H1 (cell line): Measurements from ENCODE around the gene EEF1G. TPM values are rescaled to one million over a fixed set of nuclear protein-coding genes. Genes with fewer than 3 reads are reported as not detected.

Source experiments
- CTCF ChIA-PET: fragments of 300-600 bp; sonication (Branson Sonifier 250); formaldehyde crosslinking; loops from one replicate; lab custom pipeline; 2021; ENCODE audit not compliant: partially characterized antibody; lab: Charles Lee
- POLR2A ChIA-PET: fragments of 300-600 bp; sonication (Branson Sonifier 250); formaldehyde crosslinking; loops from one replicate; lab custom pipeline; 2021; ENCODE audit warnings: inconsistent platforms; ENCODE audit not compliant: partially characterized antibody; lab: Charles Lee
- DNase-seq, 2 experiments: peaks; one replicate each; pipeline versions ENCODE4 v3.0.0 to v3.0.0-alpha.2; 2010 to 2022; ENCODE audit warnings: low spot score in 2 of 2, low read depth in 1 of 2, mixed read lengths in 1 of 2
- FAIRE-seq: peaks from 2 replicates; lab custom pipeline; 2011; peaks lifted over from hg19 to GRCh38; lab: Jason Lieb, UNC
- H2AFZ ChIP-seq: 2 replicates; pipeline ENCODE4 v1.8.1; 2012; ENCODE audit warnings: low read length, inconsistent platforms
- H2AK5ac ChIP-seq: 2 replicates; pipeline ENCODE4 v1.6.1; 2013; ENCODE audit warnings: low read depth, low read length
- H2BK120ac ChIP-seq: replicated peaks from 2 replicates; pipeline ENCODE3; 2013; ENCODE audit warnings: low read depth, low read length, inconsistent platforms
- H2BK12ac ChIP-seq: 2 replicates; pipeline ENCODE4 v1.6.1; 2013; ENCODE audit warnings: low read depth, low read length
- H2BK15ac ChIP-seq: 2 replicates; pipeline ENCODE4 v1.6.1; 2013; ENCODE audit warnings: low read length
- H2BK20ac ChIP-seq: 2 replicates; pipeline ENCODE4 v1.6.1; 2013; ENCODE audit warnings: low read length
- H2BK5ac ChIP-seq: 2 replicates; pipeline ENCODE4 v1.6.1; 2013; ENCODE audit warnings: low read depth, low read length
- H3K14ac ChIP-seq: 2 replicates; pipeline ENCODE4 v1.6.1; 2013; ENCODE audit warnings: inconsistent platforms; ENCODE audit not compliant: insufficient read length
- H3K18ac ChIP-seq: 2 replicates; pipeline ENCODE4 v1.6.1; 2013; ENCODE audit warnings: low read length; ENCODE audit errors: extremely low read depth
- H3K23ac ChIP-seq: 2 replicates; pipeline ENCODE4 v1.6.1; 2013; ENCODE audit warnings: inconsistent platforms; ENCODE audit not compliant: insufficient read length
- H3K23me2 ChIP-seq: 2 replicates; pipeline ENCODE4 v1.6.1; 2013; ENCODE audit warnings: low read depth, low read length
- H3K27ac ChIP-seq: 2 replicates; pipeline ENCODE4 v1.6.1; 2011; ENCODE audit warnings: low read depth, low read length, inconsistent platforms
- H3K27me3 ChIP-seq, 4 experiments: replicated peaks in 1 of 4; 1 replicate in 1 of 4; 2 replicates in 3 of 4; pipeline versions ENCODE4 v1.6.1 to v1.8.1; 2011 to 2013; ENCODE audit warnings: low read length in 3 of 4, mild to moderate bottlenecking in 3 of 4, inconsistent platforms in 2 of 4, mixed read lengths in 2 of 4, moderate library complexity in 1 of 4; ENCODE audit not compliant: control insufficient read depth in 3 of 4, insufficient read depth in 3 of 4; ENCODE audit errors: extremely low read depth in 1 of 4
- H3K36me3 ChIP-seq, 4 experiments: 2 replicates each; pipeline versions ENCODE4 v1.6.1 to v1.8.1; 2011 to 2013; ENCODE audit warnings: mild to moderate bottlenecking in 4 of 4, low read length in 3 of 4, moderate library complexity in 2 of 4, control low read depth in 1 of 4, inconsistent platforms in 1 of 4; ENCODE audit not compliant: insufficient read depth in 4 of 4, control insufficient read depth in 2 of 4
- H3K4ac ChIP-seq: replicated peaks from 2 replicates; pipeline ENCODE3; 2013; ENCODE audit warnings: low read length, low read depth, mixed read lengths, inconsistent platforms; ENCODE audit not compliant: insufficient read length
- H3K4me1 ChIP-seq, 4 experiments: replicated peaks in 1 of 4; 1 replicate in 1 of 4; 2 replicates in 3 of 4; pipeline versions ENCODE4 v1.6.1 to v1.8.1; 2011 to 2013; ENCODE audit warnings: low read length in 3 of 4, inconsistent platforms in 2 of 4, mixed read lengths in 1 of 4; ENCODE audit not compliant: insufficient read depth in 4 of 4, control insufficient read depth in 3 of 4
- H3K4me2 ChIP-seq, 2 experiments: 2 replicates each; pipeline versions ENCODE4 v1.6.1 to v1.8.1; 2011 to 2013; ENCODE audit warnings: low read depth in 2 of 2, low read length in 2 of 2, control low read depth in 1 of 2, inconsistent platforms in 1 of 2, mild to moderate bottlenecking in 1 of 2; ENCODE audit not compliant: insufficient read depth in 1 of 2
- H3K4me3 ChIP-seq, 4 experiments: fragments of 200-600, 300-600 bp in 1 of 4; sonication (generic), shearing (Covaris generic), sonication (Bioruptor Twin) in 1 of 4; 2 replicates each; pipeline versions ENCODE4 v1.5.1 to v1.8.1; 2011 to 2016; ENCODE audit warnings: low read length in 4 of 4, low read depth in 3 of 4, control low read depth in 2 of 4, inconsistent platforms in 2 of 4, mild to moderate bottlenecking in 2 of 4, mixed read lengths in 1 of 4, moderate library complexity in 1 of 4; ENCODE audit not compliant: insufficient read depth in 2 of 4; ENCODE audit errors: extremely low read depth in 1 of 4
- H3K56ac ChIP-seq: replicated peaks from 2 replicates; pipeline ENCODE3; 2013; ENCODE audit warnings: low read depth, mild to moderate bottlenecking, mixed read lengths, low read length, inconsistent platforms; ENCODE audit not compliant: insufficient read length
- H3K79me1 ChIP-seq: 2 replicates; pipeline ENCODE4 v1.6.1; 2013; ENCODE audit warnings: low read depth, low read length, control low read depth
- H3K79me2 ChIP-seq, 2 experiments: 2 replicates each; pipeline versions ENCODE4 v1.6.1 to v1.8.1; 2012 to 2013; ENCODE audit warnings: low read length in 2 of 2, mild to moderate bottlenecking in 2 of 2, inconsistent platforms in 1 of 2; ENCODE audit not compliant: insufficient read depth in 2 of 2, control insufficient read depth in 1 of 2
- H3K9ac ChIP-seq, 4 experiments: replicated peaks in 1 of 4; 1 replicate in 1 of 4; 2 replicates in 3 of 4; pipeline versions ENCODE4 v1.6.1 to v1.8.1; 2011 to 2013; ENCODE audit warnings: low read depth in 3 of 4, low read length in 3 of 4, control low read depth in 2 of 4, mild to moderate bottlenecking in 2 of 4, moderate library complexity in 2 of 4, inconsistent platforms in 1 of 4; ENCODE audit errors: extremely low read depth in 1 of 4
- H3K9me3 ChIP-seq, 2 experiments: 2 replicates each; pipeline versions ENCODE4 v1.6.1 to v1.8.1; 2012 to 2013; ENCODE audit warnings: mild to moderate bottlenecking in 2 of 2, moderate library complexity in 2 of 2, control low read depth in 1 of 2, inconsistent platforms in 1 of 2, low read depth in 1 of 2, low read length in 1 of 2, mixed read lengths in 1 of 2; ENCODE audit not compliant: insufficient read depth in 2 of 2
- H4K20me1 ChIP-seq, 2 experiments: replicated peaks in 1 of 2; 2 replicates each; pipeline versions ENCODE3 to v1.8.1; 2011 to 2013; ENCODE audit warnings: inconsistent platforms in 2 of 2, low read length in 2 of 2, mild to moderate bottlenecking in 1 of 2; ENCODE audit not compliant: insufficient read depth in 2 of 2, control insufficient read depth in 1 of 2
- H4K5ac ChIP-seq: 2 replicates; pipeline ENCODE4 v1.6.1; 2013; ENCODE audit warnings: low read length, low read depth, mixed read lengths, inconsistent platforms; ENCODE audit not compliant: insufficient read length
- H4K8ac ChIP-seq: 2 replicates; pipeline ENCODE4 v1.8.0; 2013; ENCODE audit warnings: mild to moderate bottlenecking, moderate library complexity, low read length, inconsistent platforms; ENCODE audit not compliant: insufficient read depth; ENCODE audit errors: extremely low read depth
- H4K91ac ChIP-seq: replicated peaks from 2 replicates; pipeline ENCODE3; 2013; ENCODE audit warnings: low read length, mixed read lengths, inconsistent platforms; ENCODE audit not compliant: insufficient read length
- BCL11A ChIP-seq, 2 experiments: IDR thresholded peaks; one replicate each; pipeline ENCODE4 v1.6.1; 2011; ENCODE audit warnings: low read depth in 2 of 2, low read length in 2 of 2, mild to moderate bottlenecking in 2 of 2
- CBX8 ChIP-seq: fragments of 300-800, 300-1000 bp; sonication (generic); IDR thresholded peaks from 2 replicates; pipeline ENCODE4 v1.7.1; 2016; ENCODE audit warnings: low read depth, low read length, borderline replicate concordance
- CEBPB ChIP-seq: IDR thresholded peaks from 2 replicates; pipeline ENCODE4 v1.6.1; 2012; ENCODE audit warnings: low read depth, low read length
- CHD1 ChIP-seq: IDR thresholded peaks from 2 replicates; pipeline ENCODE4 v1.6.1; 2012; ENCODE audit warnings: low read depth, low read length, improper control_type of control experiment
- EP300 ChIP-seq, 2 experiments: IDR thresholded peaks; 1 replicate in 1 of 2; 2 replicates in 1 of 2; pipeline ENCODE4 v1.6.1; 2011 to 2012; ENCODE audit warnings: low read depth in 2 of 2, low read length in 2 of 2, mild to moderate bottlenecking in 2 of 2, borderline replicate concordance in 1 of 2, inconsistent platforms in 1 of 2, moderate library complexity in 1 of 2
- NANOG ChIP-seq: IDR thresholded peaks from 2 replicates; pipeline ENCODE4 v1.6.1; 2011; ENCODE audit warnings: low read length, low read depth, mild to moderate bottlenecking, inconsistent platforms; ENCODE audit not compliant: insufficient read depth, poor library complexity, severe bottlenecking
- POU5F1 ChIP-seq: IDR thresholded peaks from 2 replicates; pipeline ENCODE4 v1.6.1; 2011; ENCODE audit warnings: low read depth, mild to moderate bottlenecking, low read length, moderate library complexity
- RAD21 ChIP-seq, 2 experiments: IDR thresholded peaks in 1 of 2; conservative IDR thresholded peaks in 1 of 2; 2 replicates each; pipeline ENCODE4 v1.6.1; 2011; ENCODE audit warnings: low read depth in 2 of 2, low read length in 2 of 2, improper control_type of control experiment in 1 of 2, inconsistent platforms in 1 of 2, mild to moderate bottlenecking in 1 of 2, moderate library complexity in 1 of 2
- SIN3A ChIP-seq, 2 experiments: IDR thresholded peaks in 1 of 2; conservative IDR thresholded peaks in 1 of 2; 2 replicates each; pipeline ENCODE4 v1.6.1; 2011 to 2012; ENCODE audit warnings: low read length in 2 of 2, improper control_type of control experiment in 1 of 2, low read depth in 1 of 2, mild to moderate bottlenecking in 1 of 2
- SUZ12 ChIP-seq: fragments of 200-600 bp; sonication (generic); IDR thresholded peaks from 2 replicates; pipeline ENCODE4 v1.6.1; 2012; ENCODE audit warnings: mild to moderate bottlenecking, inconsistent platforms, low read length, moderate library complexity, mixed read lengths
- TCF12 ChIP-seq: IDR thresholded peaks from 2 replicates; pipeline ENCODE4 v1.6.1; 2011; ENCODE audit warnings: low read depth, mild to moderate bottlenecking, low read length
- WGBS, 2 experiments: shearing (Covaris generic) in 1 of 2; methylation state at CpG; one replicate each; pipeline versions ENCODE4 v1.1.6 to v1.1.7; 2013 to 2015; ENCODE audit warnings: low lambda C conversion rate in 2 of 2, mixed read lengths in 2 of 2, inconsistent platforms in 1 of 2, low coverage in 1 of 2, missing lambda C conversion rate in 1 of 2; ENCODE audit not compliant: insufficient replicate concordance in 2 of 2, insufficient coverage in 1 of 2, insufficient read length in 1 of 2; ENCODE audit errors: extremely low coverage in 1 of 2, missing lambda C conversion rate in 1 of 2; 5-methylcytosine and 5-hydroxymethylcytosine counted together
- polyA plus RNA-seq, 7 experiments: library from polyadenylated mRNA; depleted of rRNA in 3 of 7; stranded (reverse) in 5 of 7; unstranded in 2 of 7; fragments of >200 nt in 5 of 7; fragments of 200-250 nt in 2 of 7; gene quantifications; 1 replicate in 5 of 7; 2 replicates in 1 of 7; 4 replicates in 1 of 7; pipeline versions ENCODE4 v1.2.1 to v1.2.3, GENCODE V29; 2011 to 2013; ENCODE audit warnings: missing spikeins in 2 of 7, mixed read lengths in 2 of 7
- total RNA-seq: library from RNA; stranded (reverse); fragmentation: NEBNext Ultra II Directional; extraction: Animal tissue kit (Norgen Biotek cat#: 25700); gene quantifications from 2 replicates; pipeline ENCODE4 v1.2.1, GENCODE V29; 2021

EEF1G gene
- total and polyA plus RNA-seq, 2 of the 8 experiments (the other 6 are each of a cell fraction or from before 2014, with no cell fraction given): 1,627 to 1,996 TPM

DNA sequence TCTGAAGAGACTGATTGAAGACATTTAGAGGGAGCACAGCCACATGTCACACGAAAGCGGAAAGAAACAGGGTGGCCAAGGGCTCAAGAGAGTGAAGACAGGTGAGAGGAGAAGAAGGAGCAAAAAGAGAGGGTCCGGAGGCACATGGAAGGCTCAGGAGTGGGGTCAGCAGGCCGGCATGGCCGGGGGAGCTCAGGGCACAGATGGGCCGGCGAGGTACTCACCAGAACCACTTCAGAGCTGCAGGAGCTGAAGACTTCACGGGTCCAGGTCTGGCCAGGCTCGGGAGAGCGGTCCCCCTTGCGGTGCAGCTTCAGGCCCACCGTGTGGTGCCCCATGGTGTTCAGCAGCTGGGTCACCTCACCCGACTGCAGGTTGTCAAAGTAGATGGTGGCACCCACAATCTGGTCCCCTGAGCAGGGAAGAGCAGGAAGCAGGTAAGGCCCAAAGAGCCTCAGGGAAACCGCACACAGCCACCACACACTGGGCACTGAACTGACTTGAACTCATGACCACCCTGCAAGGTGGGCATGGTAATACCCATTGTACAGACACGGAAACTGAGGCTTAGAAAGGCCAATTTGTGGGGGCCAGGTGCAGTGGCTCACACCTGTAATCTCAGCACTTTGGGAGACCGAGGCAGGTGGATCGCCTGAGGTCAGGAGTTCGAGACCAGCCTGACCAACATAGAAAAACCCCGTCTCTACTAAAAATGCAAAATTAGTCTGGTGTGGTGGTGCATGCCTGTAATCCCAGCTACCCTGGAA lies 38.7 kb downstream of the EEF1G start:
- H3K56ac ChIP-seq: no peak overlapping the region
- POLR2A ChIA-PET: interaction anchor here (1.1 to 1.6 kb wide), 3 partner anchors 10 to 26 kb away, joined by 3 to 4 read pairs (median 4); no protein-coding TSS in a partner anchor
- H3K9me3 ChIP-seq: no peaks in the 10 kb centered on the region; a peak in 1 of 4 replicates
- no peaks in the 10 kb centered on the region for H3K23me2 ChIP-seq
- no peak overlapping the region for H2AFZ ChIP-seq
- no peaks in the 10 kb centered on the region for H3K79me1 ChIP-seq
- no peak overlapping the region for H2BK20ac ChIP-seq
- no peaks in the 10 kb centered on the region for H3K79me2 ChIP-seq
- no peak overlapping the region for H2BK15ac ChIP-seq
- FAIRE-seq (no peak), DNase-seq (no peak)
- H4K20me1 ChIP-seq: no peaks in the 10 kb centered on the region
- WGBS, 2 experiments: 90% methylated on average over 19 of the region's 19 CpGs; no CpG with 5 or more reads in 1 of the 2 experiments
- H3K4me2 ChIP-seq: no peak overlapping the region
- no peak overlapping the region for H2AK5ac ChIP-seq
- H4K91ac ChIP-seq: no peak overlapping the region
- no peak overlapping the region for H3K4ac ChIP-seq
- H3K18ac ChIP-seq: no peak overlapping the region
- H3K36me3 ChIP-seq: peaks cover 0 to 4% (median 0%) of the 10 kb centered on the region in 4 experiments; a peak in 1 of 8 replicates
- H2BK120ac ChIP-seq: no peak overlapping the region
- no peaks in the 10 kb centered on the region; a peak in 1 of 7 replicates for H3K27me3 ChIP-seq
- no peak overlapping the region for H3K23ac ChIP-seq
- no peak overlapping the region for H4K5ac ChIP-seq
- no peak overlapping the region for H2BK12ac ChIP-seq
- H4K8ac ChIP-seq: peak overlapping the region; percentile 35; the same call in 1 of the 2 replicates
- H3K9ac ChIP-seq: no peak overlapping the region
- no peak overlapping the region for H3K27ac ChIP-seq
- H3K14ac ChIP-seq: no peak overlapping the region
- CTCF ChIA-PET: interaction anchor here (0.8 to 2.9 kb wide), 5 partner anchors 8 to 111 kb away, joined by 3 to 12 read pairs (median 3); no protein-coding TSS in a partner anchor
- no peak overlapping the region for H3K4me3 ChIP-seq
- peaks cover 0 to 9% (median 4%) of the 10 kb centered on the region in 4 experiments; a peak in 5 of 7 replicates for H3K4me1 ChIP-seq
- H2BK5ac ChIP-seq: no peak overlapping the region
- TF ChIP-seq CBX8: no peak
- TF ChIP-seq CHD1: no peak
- no peak for TF ChIP-seq RAD21 (IDR thresholded peaks at IDR 0.05 in 1 of 2, conservative IDR thresholded peaks at IDR 0.05 in 1 of 2; ENCODE audit: low read depth in 2 of 2, low read length in 2 of 2)
- no peak for TF ChIP-seq POU5F1
- no peak for TF ChIP-seq SUZ12
- TF ChIP-seq CEBPB: no peak
- TF ChIP-seq TCF12: no peak
- no peak for TF ChIP-seq EP300 (IDR thresholded peaks at IDR 0.05; ENCODE audit: borderline replicate concordance in 1 of 2, low read depth in 2 of 2, low read length in 2 of 2)
- no peak for TF ChIP-seq NANOG
- TF ChIP-seq BCL11A (IDR thresholded peaks at IDR 0.05; ENCODE audit: low read depth in 2 of 2, low read length in 2 of 2): no peak
- TF ChIP-seq SIN3A (conservative IDR thresholded peaks at IDR 0.05 in 1 of 2, IDR thresholded peaks at IDR 0.05 in 1 of 2; ENCODE audit: low read depth in 1 of 2, low read length in 2 of 2): no peak
